HCT116 (cell line): ENCODE results near the gene IBA57. TPM values are rescaled to one million over a fixed set of nuclear protein-coding genes. Genes with fewer than 3 reads are reported as not detected.

Experiments
- ATAC-seq: fragments of 200-7000 bp; cut with Tn5 transposase; 2 replicates; pipeline ENCODE4 v1.9.1; 2020; ENCODE audit warnings: mild to moderate bottlenecking, moderate library complexity
- BruUV-seq: library from RNA; stranded (reverse); fragments of 400-500 nt; replicated peaks from 2 replicates; lab custom pipeline; 2021; lab: Mats Ljungman, UMichigan
- CTCF ChIA-PET: fragments of 300-600 bp; sonication (Branson Sonifier 250); formaldehyde crosslinking; loops from one replicate; lab custom pipeline; 2021; ENCODE audit warnings: antibody characterized with exemption; lab: Charles Lee
- POLR2A ChIA-PET: fragments of 300-600, 350-600 bp; sonication (Branson Sonifier 250); formaldehyde crosslinking; loops from one replicate; lab custom pipeline; 2021; ENCODE audit warnings: antibody characterized with exemption; lab: Charles Lee
- RAD21 ChIA-PET, 2 experiments: fragments of 300-600 bp; sonication (Branson Sonifier 250); formaldehyde crosslinking; loops; one replicate each; lab custom pipeline; 2023; ENCODE audit warnings: low total read pairs in 2 of 2; ENCODE audit not compliant: uncharacterized antibody in 2 of 2, unreplicated experiment in 2 of 2, low non-redundant PET in 1 of 2; lab: Charles Lee
- DNase-seq: peaks from one replicate; pipeline ENCODE4 v3.0.0-alpha.2; 2010; ENCODE audit warnings: low read depth, low spot score
- H2AFZ ChIP-seq: fragments of 200-600 bp; shearing (Covaris generic), sonication (generic); 2 replicates; pipeline ENCODE4 v1.6.1; 2017; ENCODE audit warnings: low read depth, mixed run types, mixed read lengths, antibody characterized with exemption, low read length; ENCODE audit not compliant: poor library complexity, severe bottlenecking
- H3K27ac ChIP-seq: 2 replicates; pipeline ENCODE4 v1.5.1; 2012; ENCODE audit warnings: low read depth, low read length
- H3K27me3 ChIP-seq: fragments of 200-600 bp; sonication (generic); 2 replicates; pipeline ENCODE4 v1.6.1; 2016; ENCODE audit warnings: mixed run types, low read length, mixed read lengths; ENCODE audit not compliant: insufficient read depth
- H3K36me3 ChIP-seq, 2 experiments: fragments of 200-500 bp in 1 of 2; fragments of 200-600 bp in 1 of 2; sonication (Bioruptor generic) in 1 of 2; sonication (generic) in 1 of 2; 2 replicates each; pipeline versions ENCODE4 v1.5.1 to v1.6.1; 2014 to 2016; ENCODE audit warnings: low read length in 2 of 2, inconsistent platforms in 1 of 2, mixed read lengths in 1 of 2, mixed run types in 1 of 2; ENCODE audit not compliant: insufficient read depth in 2 of 2, control insufficient read depth in 1 of 2
- H3K4me1 ChIP-seq, 2 experiments: fragments of 200-600 bp in 1 of 2; sonication (generic) in 1 of 2; 2 replicates each; pipeline versions ENCODE4 v1.5.1 to v1.6.1; 2012 to 2017; ENCODE audit warnings: low read length in 2 of 2, inconsistent platforms in 1 of 2, mild to moderate bottlenecking in 1 of 2, mixed read lengths in 1 of 2, mixed run types in 1 of 2, moderate library complexity in 1 of 2; ENCODE audit not compliant: insufficient read depth in 2 of 2, control insufficient read depth in 1 of 2
- H3K4me2 ChIP-seq: fragments of 200-600 bp; sonication (generic); 2 replicates; pipeline ENCODE4 v1.6.1; 2017; ENCODE audit warnings: mixed run types, low read length, mixed read lengths
- H3K4me3 ChIP-seq, 2 experiments: fragments of 200-600 bp in 1 of 2; sonication (generic) in 1 of 2; replicated peaks in 1 of 2; 2 replicates each; pipeline ENCODE4 v1.5.1; 2011 to 2016; ENCODE audit warnings: low read length in 2 of 2, control low read depth in 1 of 2, low read depth in 1 of 2, mild to moderate bottlenecking in 1 of 2, mixed read lengths in 1 of 2, mixed run types in 1 of 2
- H3K79me2 ChIP-seq: fragments of 200-600 bp; sonication (generic); 2 replicates; pipeline ENCODE4 v1.6.1; 2017; ENCODE audit warnings: mild to moderate bottlenecking, mixed run types, low read length, moderate library complexity, mixed read lengths; ENCODE audit not compliant: insufficient read depth
- H3K9ac ChIP-seq: fragments of 200-600 bp; sonication (generic); 2 replicates; pipeline ENCODE4 v1.6.1; 2016; ENCODE audit warnings: low read length, mixed read lengths
- H3K9me2 ChIP-seq: fragments of 200-600 bp; sonication (generic), shearing (Covaris generic); 2 replicates; pipeline ENCODE4 v1.6.1; 2017; ENCODE audit warnings: mixed run types, mild to moderate bottlenecking, moderate library complexity; ENCODE audit not compliant: insufficient read depth
- H3K9me3 ChIP-seq, 2 experiments: fragments of 200-500 bp in 1 of 2; fragments of 200-600 bp in 1 of 2; sonication (Bioruptor generic) in 1 of 2; sonication (generic) in 1 of 2; 2 replicates each; pipeline ENCODE4 v1.6.1; 2014 to 2017; ENCODE audit warnings: low read length in 2 of 2, mixed read lengths in 2 of 2, inconsistent platforms in 1 of 2, low read depth in 1 of 2, mild to moderate bottlenecking in 1 of 2, mixed run types in 1 of 2, moderate library complexity in 1 of 2; ENCODE audit not compliant: control insufficient read depth in 1 of 2, insufficient read depth in 1 of 2
- H4K20me1 ChIP-seq: fragments of 200-600 bp; sonication (generic), shearing (Covaris generic); 2 replicates; pipeline ENCODE4 v1.6.1; 2017; ENCODE audit warnings: mixed run types, mild to moderate bottlenecking, moderate library complexity; ENCODE audit not compliant: insufficient read depth
- CBX3 ChIP-seq: IDR thresholded peaks from 2 replicates; pipeline ENCODE4 v1.6.1; 2012; ENCODE audit warnings: low read depth
- CEBPB ChIP-seq: IDR thresholded peaks from 2 replicates; pipeline ENCODE4 v1.6.1; 2012; ENCODE audit warnings: low read depth
- ELF1 ChIP-seq: IDR thresholded peaks from 2 replicates; pipeline ENCODE4 v1.6.1; 2012; ENCODE audit warnings: low read depth, borderline replicate concordance
- EZH2 ChIP-seq: fragments of 200-600 bp; sonication (generic); IDR thresholded peaks from 2 replicates; pipeline ENCODE4 v1.6.1; 2017; ENCODE audit warnings: antibody characterized with exemption, mixed run types
- JUND ChIP-seq: IDR thresholded peaks from 2 replicates; pipeline ENCODE4 v1.6.1; 2012
- POLR2AphosphoS5 ChIP-seq: IDR thresholded peaks from 2 replicates; pipeline ENCODE4 v1.6.1; 2011; ENCODE audit warnings: mild to moderate bottlenecking, low read depth, low read length, moderate library complexity
- SIN3A ChIP-seq: IDR thresholded peaks from 2 replicates; pipeline ENCODE4 v1.6.1; 2012; ENCODE audit warnings: low read depth
- TCF7L2 ChIP-seq: IDR thresholded peaks from 2 replicates; pipeline ENCODE4 v1.7.0; 2011; ENCODE audit warnings: borderline replicate concordance, inconsistent platforms; ENCODE audit not compliant: insufficient read depth, insufficient read length; ENCODE audit errors: extremely low read depth
- ZFX ChIP-seq: fragments of 450-650 bp; IDR thresholded peaks from 2 replicates; pipeline ENCODE4 v1.6.1; 2017
- intact Hi-C: fragments of 100-400 bp; cut with micrococcal nuclease; formaldehyde crosslinking; loops from 2 replicates; pipeline ENCODE4 v1.10.0; 2022
- total RNA-seq: library from RNA; stranded (reverse); gene quantifications from one replicate; pipeline ENCODE4 v1.2.1, GENCODE V29; 2021; ENCODE audit not compliant: unreplicated experiment
- TF ChIP-seq, protein P1 (sequence below): IDR thresholded peaks from 2 replicates; pipeline ENCODE4 v1.6.1; 2011; ENCODE audit warnings: mild to moderate bottlenecking, low read length, moderate library complexity; ENCODE audit not compliant: insufficient replicate concordance; ENCODE audit errors: extremely low read depth
- TF ChIP-seq, protein P2 (sequence below): IDR thresholded peaks from 2 replicates; pipeline ENCODE4 v1.6.1; 2012; ENCODE audit warnings: low read depth

IBA57 gene
- total RNA-seq, 1 experiment from 2014 or later, result 11.6 TPM

DNA sequence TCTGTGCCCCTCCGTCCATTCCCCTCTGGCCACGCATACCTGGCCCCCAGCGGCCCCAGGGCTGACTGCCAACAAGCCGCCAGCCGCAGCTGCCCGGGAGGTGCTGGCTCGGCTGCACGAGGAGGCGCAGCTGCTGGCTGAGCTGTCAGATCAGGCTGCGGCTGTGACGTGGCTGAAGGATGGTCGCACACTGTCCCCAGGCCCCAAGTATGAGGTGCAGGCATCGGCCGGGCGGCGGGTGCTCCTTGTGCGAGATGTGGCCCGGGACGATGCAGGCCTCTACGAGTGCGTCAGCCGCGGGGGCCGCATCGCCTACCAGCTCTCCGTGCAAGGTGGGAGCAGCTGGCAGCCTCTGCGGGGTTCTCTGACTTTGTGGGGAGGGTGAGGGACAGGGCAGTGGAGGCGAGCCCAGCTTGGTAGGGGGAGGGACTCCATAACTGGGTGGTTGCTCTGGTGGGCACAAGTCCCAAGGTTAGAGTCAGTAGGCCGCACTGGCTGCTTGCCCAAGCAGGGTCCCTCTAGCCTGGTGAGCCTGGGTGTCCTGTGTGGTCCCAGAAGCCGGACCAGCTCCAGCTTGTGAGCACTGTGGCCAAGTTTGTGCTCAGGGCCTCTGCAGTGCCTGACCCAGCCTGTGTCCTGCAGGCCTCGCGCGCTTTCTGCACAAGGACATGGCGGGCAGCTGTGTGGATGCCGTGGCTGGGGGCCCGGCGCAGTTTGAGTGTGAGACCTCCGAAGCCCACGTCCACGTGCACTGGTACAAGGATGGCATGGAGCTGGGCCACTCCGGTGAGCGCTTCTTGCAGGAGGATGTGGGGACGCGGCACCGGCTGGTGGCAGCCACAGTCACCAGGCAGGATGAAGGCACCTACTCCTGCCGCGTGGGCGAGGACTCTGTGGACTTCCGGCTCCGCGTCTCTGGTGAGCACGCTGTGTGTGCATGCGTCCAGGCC lies 51.0 kb downstream of the IBA57 start:
- H3K36me3 ChIP-seq, result no peaks in the 10 kb centered on the region; a peak in 1 of 4 replicates
- ATAC-seq (no peak), DNase-seq (no peak)
- no peak overlapping the region for H3K9ac ChIP-seq
- no peaks in the 10 kb centered on the region for H3K9me2 ChIP-seq
- no peak overlapping the region for H3K4me3 ChIP-seq
- ChIA-PET CTCF (no interaction called here), RAD21 (interaction anchor here in 1 of 2 experiments (0.6 kb wide), 1 partner anchor 21 kb away, joined by 4 read pairs; no protein-coding TSS in a partner anchor), POLR2A (no interaction called here)
- H4K20me1 ChIP-seq, result no peaks in the 10 kb centered on the region
- H3K27me3 ChIP-seq, result no peaks in the 10 kb centered on the region
- peaks cover 4 to 16% of the 10 kb centered on the region in 2 experiments; a peak in 3 of 4 replicates for H3K4me1 ChIP-seq
- no peaks in the 10 kb centered on the region for H3K79me2 ChIP-seq
- TF ChIP-seq ZFX, result no peak
- TF ChIP-seq ELF1, result no peak
- no peak for TF ChIP-seq POLR2AphosphoS5
- no peak for TF ChIP-seq CEBPB
- TF ChIP-seq EZH2, result no peak
- no peak overlapping the region for H3K27ac ChIP-seq
- intact Hi-C loops, result no loop called here
- no peaks in the 10 kb centered on the region for H3K9me3 ChIP-seq
- H2AFZ ChIP-seq, result no peak overlapping the region
- no TSS peak for BruUV-seq
- H3K4me2 ChIP-seq, result no peak overlapping the region

DNA sequence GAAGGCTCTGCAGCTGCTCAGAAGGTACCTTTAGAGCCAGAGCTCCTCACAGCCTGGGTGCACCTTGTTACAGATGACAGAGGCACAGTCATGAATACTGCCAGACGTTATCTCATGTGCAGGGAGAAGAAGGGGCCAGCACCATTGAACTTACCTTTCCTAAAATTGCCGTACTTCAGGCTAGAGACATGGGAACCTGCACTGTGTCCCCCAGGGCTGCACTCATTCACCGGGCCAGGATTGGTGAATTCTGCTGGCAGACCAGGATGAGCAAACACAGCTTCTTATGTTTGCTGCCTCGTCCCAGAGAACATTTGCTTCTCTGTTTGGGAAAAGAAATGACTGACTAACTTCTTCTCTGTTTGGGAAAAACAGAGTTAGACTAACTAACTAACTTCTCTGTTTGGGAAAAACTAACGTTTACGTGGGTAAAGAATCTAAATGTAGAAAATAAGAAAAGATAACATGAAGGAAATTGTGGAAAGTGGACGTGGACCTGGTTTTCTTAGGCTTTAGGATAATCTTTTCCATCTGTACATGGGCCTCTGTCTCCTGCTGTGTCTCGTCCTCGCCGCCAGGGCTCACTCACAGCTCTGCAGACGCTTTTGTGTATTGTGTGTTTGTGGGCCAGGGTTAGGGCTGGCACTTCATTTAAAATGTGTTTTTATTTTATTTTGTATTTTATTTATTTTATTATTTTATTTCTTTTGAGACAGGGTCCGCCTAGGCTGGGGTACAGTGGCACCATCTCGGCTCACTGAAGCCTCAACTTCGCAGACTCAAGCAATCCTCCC lies 52.1 kb downstream of the IBA57 start:
- RAD21 ChIA-PET, result no interaction called here
- H3K4me3 ChIP-seq, result no peak overlapping the region
- POLR2A ChIA-PET, result no interaction called here
- no peaks in the 10 kb centered on the region for H3K9me3 ChIP-seq
- CTCF ChIA-PET, result no interaction called here
- no peak overlapping the region for H3K9ac ChIP-seq
- no peaks in the 10 kb centered on the region for H3K79me2 ChIP-seq
- no peaks in the 10 kb centered on the region for H4K20me1 ChIP-seq
- H2AFZ ChIP-seq, result no peak overlapping the region
- intact Hi-C loops, result no loop called here
- H3K4me2 ChIP-seq, result no peak overlapping the region
- no peaks in the 10 kb centered on the region for H3K9me2 ChIP-seq
- no peak for DNase-seq
- peaks cover 4 to 12% of the 10 kb centered on the region in 2 experiments; a peak in 3 of 4 replicates for H3K4me1 ChIP-seq
- no peaks in the 10 kb centered on the region for H3K27me3 ChIP-seq
- no peak for ATAC-seq
- no peaks in the 10 kb centered on the region; a peak in 1 of 4 replicates for H3K36me3 ChIP-seq
- no TSS peak for BruUV-seq
- no peak overlapping the region for H3K27ac ChIP-seq
- no peak for TF ChIP-seq JUND
- TF ChIP-seq SIN3A, result no peak
- no peak for TF ChIP-seq CEBPB
- TF ChIP-seq, protein P1, sequence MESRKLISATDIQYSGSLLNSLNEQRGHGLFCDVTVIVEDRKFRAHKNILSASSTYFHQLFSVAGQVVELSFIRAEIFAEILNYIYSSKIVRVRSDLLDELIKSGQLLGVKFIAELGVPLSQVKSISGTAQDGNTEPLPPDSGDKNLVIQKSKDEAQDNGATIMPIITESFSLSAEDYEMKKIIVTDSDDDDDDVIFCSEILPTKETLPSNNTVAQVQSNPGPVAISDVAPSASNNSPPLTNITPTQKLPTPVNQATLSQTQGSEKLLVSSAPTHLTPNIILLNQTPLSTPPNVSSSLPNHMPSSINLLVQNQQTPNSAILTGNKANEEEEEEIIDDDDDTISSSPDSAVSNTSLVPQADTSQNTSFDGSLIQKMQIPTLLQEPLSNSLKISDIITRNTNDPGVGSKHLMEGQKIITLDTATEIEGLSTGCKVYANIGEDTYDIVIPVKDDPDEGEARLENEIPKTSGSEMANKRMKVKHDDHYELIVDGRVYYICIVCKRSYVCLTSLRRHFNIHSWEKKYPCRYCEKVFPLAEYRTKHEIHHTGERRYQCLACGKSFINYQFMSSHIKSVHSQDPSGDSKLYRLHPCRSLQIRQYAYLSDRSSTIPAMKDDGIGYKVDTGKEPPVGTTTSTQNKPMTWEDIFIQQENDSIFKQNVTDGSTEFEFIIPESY, result no peak
- TF ChIP-seq, protein P2, sequence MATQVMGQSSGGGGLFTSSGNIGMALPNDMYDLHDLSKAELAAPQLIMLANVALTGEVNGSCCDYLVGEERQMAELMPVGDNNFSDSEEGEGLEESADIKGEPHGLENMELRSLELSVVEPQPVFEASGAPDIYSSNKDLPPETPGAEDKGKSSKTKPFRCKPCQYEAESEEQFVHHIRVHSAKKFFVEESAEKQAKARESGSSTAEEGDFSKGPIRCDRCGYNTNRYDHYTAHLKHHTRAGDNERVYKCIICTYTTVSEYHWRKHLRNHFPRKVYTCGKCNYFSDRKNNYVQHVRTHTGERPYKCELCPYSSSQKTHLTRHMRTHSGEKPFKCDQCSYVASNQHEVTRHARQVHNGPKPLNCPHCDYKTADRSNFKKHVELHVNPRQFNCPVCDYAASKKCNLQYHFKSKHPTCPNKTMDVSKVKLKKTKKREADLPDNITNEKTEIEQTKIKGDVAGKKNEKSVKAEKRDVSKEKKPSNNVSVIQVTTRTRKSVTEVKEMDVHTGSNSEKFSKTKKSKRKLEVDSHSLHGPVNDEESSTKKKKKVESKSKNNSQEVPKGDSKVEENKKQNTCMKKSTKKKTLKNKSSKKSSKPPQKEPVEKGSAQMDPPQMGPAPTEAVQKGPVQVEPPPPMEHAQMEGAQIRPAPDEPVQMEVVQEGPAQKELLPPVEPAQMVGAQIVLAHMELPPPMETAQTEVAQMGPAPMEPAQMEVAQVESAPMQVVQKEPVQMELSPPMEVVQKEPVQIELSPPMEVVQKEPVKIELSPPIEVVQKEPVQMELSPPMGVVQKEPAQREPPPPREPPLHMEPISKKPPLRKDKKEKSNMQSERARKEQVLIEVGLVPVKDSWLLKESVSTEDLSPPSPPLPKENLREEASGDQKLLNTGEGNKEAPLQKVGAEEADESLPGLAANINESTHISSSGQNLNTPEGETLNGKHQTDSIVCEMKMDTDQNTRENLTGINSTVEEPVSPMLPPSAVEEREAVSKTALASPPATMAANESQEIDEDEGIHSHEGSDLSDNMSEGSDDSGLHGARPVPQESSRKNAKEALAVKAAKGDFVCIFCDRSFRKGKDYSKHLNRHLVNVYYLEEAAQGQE, result no peak
- no peak for TF ChIP-seq TCF7L2
- no peak for TF ChIP-seq CBX3
- TF ChIP-seq EZH2, result no peak
